ENCODE results near the gene PIK3C2G.

GRCh38 chr12:18655351-18655750, 394.0 kb downstream of the PIK3C2G start:
- TF ChIP-seq EZH2phosphoT487 (IDR thresholded peaks at IDR 0.05; ENCODE audit: borderline replicate concordance, low read length) (no peak), CTCF (conservative IDR thresholded peaks at IDR 0.05; ENCODE audit: low read depth, low read length) (no peak), EZH2 (IDR thresholded peaks at IDR 0.05; ENCODE audit: low read length, unreplicated experiment) (no peak)

Measured in PC-3 (cell line).